ENCODE measurements around the gene DNAH2.

DNAH2 gene

DNA sequence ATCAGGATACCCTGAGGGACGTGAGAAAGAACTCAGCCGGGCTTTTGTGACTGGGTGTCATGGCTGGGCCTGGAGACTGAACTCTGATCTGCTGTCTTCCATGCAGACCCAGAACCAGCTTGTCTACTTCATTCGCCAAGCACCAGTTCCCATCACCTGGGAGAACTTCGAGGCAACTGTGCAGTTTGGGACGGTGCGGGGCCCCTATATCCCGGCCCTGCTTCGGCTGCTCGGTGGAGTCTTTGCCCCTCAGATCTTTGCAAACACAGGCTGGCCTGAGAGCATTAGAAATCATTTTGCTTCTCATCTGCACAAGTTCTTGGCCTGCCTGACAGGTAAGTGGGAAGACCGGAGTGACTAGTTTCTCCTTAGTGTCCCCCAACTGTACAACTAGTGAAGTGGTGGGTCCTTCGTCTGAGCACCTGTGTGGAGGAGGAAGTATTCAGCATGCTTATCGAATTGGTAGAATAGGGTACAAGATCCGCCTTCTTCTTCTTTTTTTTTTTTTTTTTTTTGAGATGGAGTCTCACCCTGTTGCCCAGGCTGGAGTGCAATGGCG, 15.5 kb downstream of the DNAH2 start:
- DNase-seq = no peak

DNA sequence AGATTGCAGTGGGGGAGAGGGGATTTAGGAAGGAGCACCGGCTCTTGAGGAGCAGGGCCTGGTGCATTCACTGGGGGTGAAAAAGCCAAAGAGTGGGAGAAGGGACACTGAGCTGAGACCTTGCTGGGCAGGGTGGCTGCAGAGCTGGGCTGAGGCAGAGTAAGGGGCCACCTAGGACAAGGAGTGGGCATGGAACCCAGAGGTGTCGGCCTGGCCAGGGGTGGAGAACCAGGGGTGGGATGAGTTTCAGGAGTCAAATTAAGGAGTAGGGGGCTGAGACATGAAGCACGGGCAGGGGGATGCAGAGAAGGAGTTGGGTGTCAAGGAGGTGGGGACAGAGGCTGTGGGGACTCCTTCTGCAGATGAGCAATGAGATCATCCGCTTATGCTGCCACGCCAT, 20.1 kb downstream of the DNAH2 start:
- DNase-seq = no peak

DNA sequence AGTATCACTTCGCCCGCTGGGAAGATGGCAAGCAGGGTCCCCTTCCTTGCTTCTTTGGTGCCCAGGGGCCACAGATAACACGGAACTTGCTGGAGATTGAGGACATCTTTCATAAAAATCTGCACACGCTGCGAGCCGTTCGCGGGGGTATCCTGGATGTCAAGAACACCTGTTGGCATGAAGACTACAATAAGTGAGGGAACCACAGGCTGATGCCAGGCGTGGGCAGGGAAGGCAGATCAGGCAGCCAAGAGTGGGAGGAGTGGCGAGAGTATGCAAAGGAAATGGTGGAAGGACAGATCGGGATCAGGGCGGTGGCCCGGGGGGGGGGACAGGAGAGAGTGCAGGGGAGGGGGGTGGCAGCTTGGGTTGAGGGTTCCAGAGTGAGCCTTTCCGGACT, 22.2 kb downstream of the DNAH2 start:
- no peak for DNase-seq

DNA sequence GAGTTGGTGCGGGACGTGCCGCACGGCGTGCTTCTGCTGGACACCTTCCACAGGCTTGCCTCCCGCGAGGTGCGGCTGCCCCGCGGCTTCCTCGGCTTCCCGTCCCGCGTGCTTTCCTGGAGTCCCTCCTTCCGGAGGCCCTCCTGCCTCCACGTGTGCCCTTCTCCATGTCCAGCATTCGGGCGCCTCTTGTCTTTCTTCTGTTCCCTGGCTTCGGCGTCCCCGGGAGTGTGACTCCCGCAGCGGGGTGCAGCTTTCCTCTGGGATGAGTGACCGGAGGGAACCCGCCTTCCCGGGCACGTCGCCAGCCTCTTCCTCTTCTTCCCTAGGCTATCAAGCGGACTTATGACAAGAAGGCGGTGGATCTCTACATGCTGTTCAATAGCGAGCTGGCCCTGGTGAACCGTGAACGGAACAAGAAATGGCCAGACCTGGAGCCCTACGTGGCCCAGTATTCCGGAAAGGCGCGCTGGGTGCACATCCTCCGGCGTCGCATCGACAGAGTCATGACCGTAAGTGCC, 23.0 kb downstream of the DNAH2 start:
- no peak for DNase-seq

DNA sequence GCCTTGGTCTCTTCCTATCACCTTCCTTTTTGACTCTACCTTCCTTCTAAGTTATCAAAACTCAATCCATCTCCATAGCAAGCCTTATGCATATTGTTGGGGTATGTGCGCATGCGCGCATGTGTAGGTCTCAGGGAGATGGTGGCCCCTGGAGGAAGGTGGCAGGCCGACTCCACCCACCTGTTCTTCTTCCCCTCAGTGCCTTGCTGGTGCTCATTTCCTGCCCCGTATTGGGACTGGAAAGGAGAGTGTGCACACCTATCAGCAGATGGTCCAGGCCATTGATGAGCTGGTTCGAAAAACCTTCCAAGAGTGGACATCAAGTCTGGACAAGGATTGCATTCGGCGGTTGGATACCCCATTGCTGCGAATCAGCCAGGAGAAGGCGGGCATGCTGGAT, 25.2 kb downstream of the DNAH2 start:
- DNase-seq = no peak

DNA sequence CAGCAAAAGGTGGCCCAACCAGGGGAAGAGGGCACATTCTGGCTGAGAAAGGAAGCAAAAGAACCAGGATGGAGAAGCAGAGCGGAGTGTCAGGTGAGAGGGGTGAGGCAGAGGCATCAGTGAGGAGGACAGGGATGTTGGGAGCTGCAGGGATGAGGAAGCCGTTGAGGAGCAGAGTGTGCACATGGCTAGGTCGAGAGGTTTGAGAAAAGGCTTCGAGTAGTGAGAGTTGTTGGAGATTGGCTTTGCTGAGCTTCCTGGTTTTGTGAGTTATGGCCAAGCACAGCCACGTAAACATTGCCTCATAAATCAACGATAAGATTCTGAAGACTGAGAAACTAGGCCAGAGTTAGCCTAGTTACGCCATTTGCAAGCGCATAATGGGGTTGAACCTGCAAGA, 26.9 kb downstream of the DNAH2 start:
- DNase-seq = no peak

DNA sequence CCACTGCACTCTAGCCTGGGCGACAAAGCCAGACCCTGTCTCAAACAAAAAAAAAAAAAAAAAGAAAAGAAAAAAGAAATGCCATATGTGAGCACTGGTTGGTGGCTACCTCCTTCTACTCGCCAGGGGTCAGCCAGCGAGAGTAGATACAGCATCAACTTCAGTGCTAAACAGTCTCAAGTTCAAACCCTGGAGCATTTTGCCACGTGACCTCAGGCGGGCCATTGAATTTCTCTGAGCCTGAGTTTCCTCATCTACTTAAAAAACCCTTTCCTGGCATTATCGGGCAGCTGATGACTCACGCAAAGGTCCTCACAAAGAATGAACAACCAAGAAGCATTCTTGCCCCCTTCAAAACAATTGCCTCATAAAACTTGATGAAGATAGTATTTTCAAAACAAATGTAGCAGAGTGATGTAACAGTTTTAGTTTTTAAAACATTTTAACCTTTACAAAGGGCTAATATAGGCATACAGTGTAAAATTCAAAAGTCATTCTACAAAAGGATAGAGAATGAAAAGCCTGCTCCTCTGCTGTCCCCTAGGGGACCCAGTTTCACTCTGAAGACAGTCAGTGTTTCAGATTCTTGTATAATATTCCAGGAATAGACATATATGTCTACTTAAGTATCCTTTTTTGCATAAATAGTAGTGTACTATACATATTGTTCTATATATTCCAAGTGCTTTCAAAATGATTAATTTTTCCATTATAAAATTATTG, 28.4 kb downstream of the DNAH2 start:
- DNase-seq = no peak

DNA sequence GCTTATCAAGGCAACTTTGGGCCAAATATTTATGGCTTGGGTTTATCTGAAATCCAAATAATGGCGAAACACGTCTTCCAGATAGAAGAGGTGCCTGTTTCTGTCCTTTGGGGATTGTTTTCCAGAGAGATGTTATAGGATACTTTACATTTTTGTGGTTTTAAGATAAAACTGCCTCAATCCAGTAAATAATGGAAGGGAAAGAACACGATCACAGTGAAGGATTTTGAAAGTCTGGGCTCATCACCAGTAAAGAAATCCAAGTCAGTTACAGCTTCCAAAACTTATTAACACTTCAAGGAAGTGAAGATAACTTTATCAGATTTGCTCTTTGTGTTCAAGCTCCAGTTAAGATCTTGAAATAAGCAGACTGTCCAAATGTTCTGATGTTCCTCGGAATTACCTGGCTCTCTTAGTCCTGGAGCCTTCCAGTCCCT, 30.1 kb downstream of the DNAH2 start:
- no peak for DNase-seq

DNA sequence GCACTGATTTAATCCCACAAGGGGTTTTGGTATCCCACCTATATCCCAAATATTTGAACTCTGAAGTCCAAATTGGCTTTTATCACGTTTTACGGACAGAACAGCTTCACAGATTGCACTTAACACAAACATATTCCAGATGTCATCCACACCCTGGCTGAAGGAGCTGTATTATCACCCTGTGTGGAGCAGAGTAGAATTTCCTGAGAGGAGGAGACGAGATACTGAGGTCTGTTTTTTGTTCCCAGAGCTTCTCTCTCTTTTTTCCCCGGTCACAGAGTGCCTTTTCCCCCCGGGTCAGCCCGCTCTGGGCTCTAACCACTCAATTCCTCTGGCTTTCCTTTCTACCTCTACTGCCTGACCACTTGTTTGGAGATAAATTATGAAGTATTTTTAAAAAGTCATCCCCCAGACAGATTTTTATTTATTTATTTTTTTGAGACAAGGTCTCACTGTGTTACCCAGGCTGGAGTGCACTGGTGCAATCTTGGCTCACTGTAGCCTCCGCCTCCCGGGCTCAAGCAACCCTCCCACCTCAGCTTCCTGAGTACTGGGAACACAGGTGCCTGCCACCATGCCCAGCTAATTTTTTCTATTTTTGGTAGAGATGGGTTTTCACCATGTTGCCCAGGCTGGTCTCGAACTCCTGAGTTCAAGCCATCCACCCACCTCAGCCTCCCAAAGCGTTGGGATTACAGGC, 30.7 kb downstream of the DNAH2 start:
- DNase-seq = no peak

DNA sequence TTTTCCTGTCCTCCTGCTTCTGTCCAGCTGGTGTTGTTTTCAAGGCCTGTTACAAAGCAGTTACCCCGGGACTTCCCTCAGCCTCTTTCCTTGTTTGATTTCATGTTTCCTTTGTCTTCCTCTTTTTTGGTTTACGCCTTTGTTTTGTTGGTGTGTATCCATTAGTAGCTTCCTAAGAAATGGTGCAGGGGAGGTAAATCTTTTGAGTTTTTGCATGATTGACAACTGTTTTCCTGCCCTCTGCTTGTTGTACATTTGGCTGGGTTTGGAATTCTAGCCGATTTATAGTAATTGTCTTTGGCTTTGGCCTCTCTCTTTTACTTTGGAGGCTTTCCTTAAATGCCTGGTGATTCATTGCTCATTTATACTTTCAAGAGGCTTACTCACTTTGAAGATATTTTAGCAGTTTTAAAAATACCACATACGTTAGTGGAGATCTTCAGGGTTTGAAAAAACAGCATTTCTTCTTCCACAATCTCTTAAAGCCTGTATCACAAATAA, 32.8 kb downstream of the DNAH2 start:
- no peak for DNase-seq

DNA sequence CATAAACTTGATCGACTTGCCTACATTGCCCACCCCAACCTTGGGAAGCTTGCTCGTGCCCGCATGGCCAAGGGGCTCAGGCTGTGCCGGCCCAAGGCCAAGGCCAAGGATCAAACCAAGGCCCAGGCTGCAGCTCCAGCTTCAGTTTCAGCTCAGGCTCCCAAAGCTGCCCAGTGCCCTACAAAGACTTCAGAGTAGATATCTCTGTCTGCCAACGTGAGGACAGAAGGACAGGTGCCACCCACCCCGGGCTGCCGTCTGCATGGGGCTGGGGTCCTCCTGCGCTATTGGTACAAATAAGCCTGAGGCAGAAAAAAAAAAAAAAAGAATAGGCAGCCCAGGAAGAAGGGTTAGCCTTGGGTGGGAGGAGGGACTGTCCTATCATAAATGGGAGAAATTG, 37.1 kb downstream of the DNAH2 start:
- no peak for DNase-seq

DNA sequence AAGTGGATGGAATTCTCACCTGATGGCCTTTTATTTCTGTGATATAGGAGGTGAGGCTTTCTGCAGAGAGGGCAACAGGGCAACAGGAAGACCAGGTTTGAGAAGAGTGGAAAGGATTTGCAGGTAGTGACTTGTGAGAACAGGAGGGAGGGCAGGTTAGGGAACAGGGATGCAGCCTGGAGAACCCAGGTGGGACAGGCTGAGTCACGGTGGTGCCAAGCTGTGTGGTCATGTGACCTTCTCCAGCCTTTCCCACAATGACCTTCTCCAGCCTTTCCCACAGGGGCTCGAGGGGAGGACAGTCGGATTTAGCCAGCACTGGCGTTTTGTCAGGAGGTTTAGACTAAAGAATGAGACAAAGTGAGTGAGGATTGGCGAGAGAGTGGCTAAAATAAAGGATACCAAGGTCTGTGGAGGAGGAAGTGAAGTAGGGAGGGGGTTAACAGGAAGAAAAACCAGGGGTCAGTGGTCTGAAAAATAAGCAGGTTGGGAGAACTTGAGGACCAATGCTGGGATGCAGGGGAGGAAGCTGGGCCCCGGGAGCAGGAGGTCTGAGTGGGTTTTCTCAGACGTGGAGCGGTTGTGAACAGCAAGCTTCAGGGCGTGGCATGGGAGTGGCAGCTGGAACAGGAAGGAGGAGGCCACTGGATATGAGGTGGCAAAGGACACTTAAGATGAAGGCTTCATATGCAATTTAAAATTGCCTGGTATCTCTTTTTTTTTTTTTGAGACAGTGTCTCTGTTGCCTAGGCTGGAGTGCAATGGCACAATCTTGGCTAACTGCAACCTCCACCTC, 37.7 kb downstream of the DNAH2 start:
- no peak for DNase-seq

- DNase-seq = no peak
Observed at GRCh38 chr17:7756968-7757367, 39.4 kb downstream of the DNAH2 start.

DNA sequence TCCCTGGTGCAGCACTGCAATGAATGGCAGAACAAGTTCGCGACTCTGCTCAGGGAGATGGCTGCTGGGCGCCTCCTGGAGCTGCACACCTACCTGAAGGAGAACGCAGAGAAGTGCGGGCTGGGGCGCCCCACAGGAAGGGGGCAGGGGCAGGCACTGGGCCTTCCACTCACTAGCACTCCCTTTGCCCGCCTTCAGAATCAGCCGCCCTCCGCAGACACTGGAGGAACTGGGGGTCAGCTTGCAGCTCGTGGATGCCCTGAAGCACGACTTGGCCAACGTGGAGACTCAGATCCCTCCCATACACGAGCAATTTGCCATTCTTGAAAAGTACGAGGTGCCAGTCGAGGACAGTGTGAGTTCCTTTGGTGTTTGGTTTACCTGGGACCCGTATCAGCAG, 46.4 kb downstream of the DNAH2 start:
- DNase-seq = no peak

GRCh38 chr17:7767004-7767403, 49.5 kb downstream of the DNAH2 start:
- DNase-seq = no peak

DNA sequence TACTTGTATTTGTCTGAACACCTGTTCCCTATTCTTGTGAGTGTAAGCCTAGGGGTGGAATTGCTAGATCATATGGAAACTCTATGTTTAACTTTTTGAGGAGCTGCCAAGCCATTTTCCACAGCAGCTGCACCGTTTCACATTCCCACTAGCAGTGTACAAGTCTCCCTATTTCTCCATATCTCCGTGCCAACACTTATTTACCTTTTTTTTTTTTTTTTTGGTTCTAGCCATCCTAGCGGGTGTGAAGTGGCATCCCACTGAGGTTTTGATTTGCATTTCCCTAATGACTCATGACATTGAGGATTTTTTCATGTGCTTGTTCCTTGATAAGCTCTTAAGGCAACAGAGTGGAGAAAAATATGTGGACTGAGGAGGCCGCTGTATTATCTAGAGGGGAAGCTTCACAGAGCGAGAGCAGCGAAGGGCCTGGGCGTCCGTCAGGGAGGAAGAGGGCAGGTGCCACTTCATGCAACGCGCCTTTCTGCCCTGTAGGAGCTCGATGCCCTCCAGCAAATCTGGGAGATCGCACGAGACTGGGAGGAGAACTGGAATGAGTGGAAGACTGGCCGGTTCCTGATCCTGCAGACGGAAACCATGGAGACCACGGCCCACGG, 50.0 kb downstream of the DNAH2 start:
- DNase-seq = no peak

DNA sequence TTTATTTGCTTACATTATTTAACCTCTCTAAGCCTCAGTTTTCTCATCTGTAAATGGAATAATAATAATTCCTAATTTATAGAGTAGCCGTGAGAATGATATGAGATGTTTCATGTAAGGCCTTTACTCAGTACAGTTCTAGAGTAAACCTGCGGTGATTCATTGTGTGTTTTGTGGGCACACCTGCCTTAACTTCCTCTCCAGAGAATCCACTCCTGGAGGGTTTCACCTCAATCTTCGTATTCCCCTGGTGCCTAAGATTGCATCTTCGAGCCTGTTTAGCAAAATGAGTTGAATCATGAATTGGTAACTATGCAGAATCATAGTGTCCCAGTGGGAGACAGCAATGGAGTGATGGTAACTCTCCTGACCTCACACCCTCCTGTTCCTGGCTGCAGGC, 52.3 kb downstream of the DNAH2 start:
- no peak for DNase-seq

GRCh38 chr17:7774055-7774521, 56.5 kb downstream of the DNAH2 start:
- DNase-seq = no peak

GRCh38 chr17:7775051-7775450, 57.5 kb downstream of the DNAH2 start:
- no peak for DNase-seq

DNA sequence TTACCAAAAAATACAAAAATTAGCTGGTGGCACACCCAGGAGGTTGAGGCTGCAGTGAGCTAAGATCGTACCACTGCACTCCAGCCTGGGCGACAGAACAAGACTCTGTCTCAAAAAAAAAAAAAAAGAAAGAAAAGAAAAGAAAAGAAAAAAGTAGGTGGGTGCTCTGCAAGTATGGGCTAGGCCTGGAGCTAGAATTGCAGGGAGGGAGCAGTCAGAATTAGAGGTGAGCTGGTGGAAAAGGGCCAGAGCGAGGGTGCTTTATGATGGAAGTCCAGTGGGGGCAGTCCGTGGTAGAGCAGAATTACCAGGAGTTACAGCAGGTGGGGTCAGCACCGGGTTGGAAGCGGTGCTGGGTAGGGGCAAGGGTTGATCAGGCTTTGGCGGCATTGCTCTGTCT, 59.5 kb downstream of the DNAH2 start:
- DNase-seq = no peak

DNA sequence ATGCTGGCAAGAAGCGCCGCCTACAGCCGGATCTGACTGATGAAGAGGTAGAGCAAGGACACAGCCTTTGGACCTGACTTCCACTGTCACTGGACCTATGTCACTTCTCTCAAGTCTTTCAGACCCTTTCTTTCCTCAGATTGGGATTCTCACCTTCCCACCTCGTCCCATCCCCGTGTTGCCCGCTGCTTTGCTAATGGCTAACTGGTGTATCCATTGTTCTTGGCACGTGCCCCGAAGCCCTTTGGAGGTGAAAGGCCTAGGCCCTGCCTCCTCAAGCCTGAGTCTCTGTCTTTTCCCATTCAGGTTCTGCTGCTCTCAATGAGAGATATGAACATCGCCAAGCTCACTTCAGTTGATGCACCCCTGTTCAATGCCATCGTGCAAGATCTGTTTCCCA, 63.2 kb downstream of the DNAH2 start:
- no peak for DNase-seq

DNA sequence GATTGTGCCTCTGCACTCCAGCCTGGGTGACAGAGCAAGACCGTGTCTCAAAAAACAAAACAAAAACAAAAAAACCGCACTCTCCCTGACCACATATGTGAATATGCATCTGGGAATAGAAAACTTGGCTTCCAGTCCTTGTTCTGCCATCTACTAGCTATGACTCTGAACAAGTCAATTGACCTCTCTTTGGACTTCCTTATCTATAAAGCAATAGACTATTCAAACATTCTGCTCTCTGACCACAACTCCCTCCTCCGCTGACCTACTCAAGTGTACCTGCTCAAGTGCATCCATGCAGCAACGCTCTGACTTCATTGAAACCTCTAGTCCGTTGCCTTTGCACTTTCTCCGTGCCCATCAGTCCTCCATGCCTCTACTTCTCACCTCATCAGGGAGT, 63.9 kb downstream of the DNAH2 start:
- DNase-seq = no peak

- no peak for DNase-seq
Observed at GRCh38 chr17:7782240-7782639, 64.7 kb downstream of the DNAH2 start.
